AG04449 (cell line): ENCODE measurements around the gene GSTO1.

Source experiments
- CTCF ChIA-PET: fragments of 350-600 bp; formaldehyde crosslinking; extraction: SDS; loops from one replicate; lab custom pipeline; 2021; ENCODE audit warnings: antibody characterized with exemption; lab: Yijun Ruan, JAX
- POLR2A ChIA-PET: fragments of 400-600, 350-600 bp; formaldehyde crosslinking; extraction: SDS; loops from one replicate; lab custom pipeline; 2020; ENCODE audit warnings: antibody characterized with exemption, inconsistent platforms; lab: Yijun Ruan, JAX
- DNase-seq: peaks from one replicate; pipeline ENCODE4 v3.0.0-alpha.2; 2010; ENCODE audit warnings: low read depth, low spot score
- H3K4me3 ChIP-seq: 2 replicates; pipeline ENCODE4 v1.5.1; 2011; ENCODE audit warnings: low read depth, mild to moderate bottlenecking, control low read depth, low read length
- TF ChIP-seq, protein P1 (sequence below): IDR thresholded peaks from one replicate; pipeline ENCODE4 v1.5.1; 2011; ENCODE audit warnings: mild to moderate bottlenecking, moderate library complexity, low read length, control low read depth, inconsistent platforms; ENCODE audit not compliant: insufficient read depth; ENCODE audit errors: missing control alignments

Gene GSTO1

DNA sequence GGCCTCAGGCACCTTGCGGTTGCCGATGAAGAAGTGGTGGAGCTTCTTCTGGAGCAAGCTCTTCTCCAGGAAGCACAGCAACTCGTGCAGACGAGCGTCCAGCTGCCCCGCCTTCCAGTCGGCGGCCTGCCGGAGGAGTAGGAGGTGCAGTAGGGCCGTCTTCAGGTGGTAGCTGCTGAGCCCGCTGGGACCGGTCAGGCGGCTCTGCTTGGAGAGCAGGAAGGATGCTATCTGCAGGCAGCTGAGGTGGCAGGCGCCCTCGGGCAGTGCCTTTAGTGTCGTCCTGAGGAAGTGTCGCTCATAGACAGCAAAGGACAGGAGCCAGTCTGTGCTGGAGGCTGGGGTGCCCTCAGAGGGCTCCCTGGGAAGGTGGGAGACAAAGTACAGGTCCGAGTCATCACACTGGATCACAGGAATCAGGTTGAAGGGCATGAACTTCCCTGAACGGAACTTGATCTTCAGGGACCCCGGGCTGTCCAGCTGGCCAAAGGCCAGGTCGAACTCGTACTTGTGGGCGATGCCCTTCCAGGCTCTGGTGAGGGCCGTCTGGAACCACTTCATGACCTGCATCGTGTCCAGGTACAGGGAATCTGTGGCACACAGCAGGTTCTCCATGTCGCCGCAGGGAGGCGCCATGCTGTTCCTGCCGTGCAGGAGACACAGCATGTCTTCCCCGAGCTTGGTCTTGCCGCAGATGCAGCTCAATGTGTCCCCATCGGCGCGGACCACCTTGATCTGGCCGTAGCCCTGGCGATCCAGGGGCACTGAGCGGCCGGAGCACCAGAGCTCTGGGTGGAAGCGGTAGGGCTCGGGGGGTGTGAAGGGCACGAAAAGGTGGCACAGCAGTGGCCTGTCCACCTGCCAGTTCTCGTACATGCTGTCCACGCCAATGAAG lies 60.1 kb downstream of the GSTO1 start:
- TF ChIP-seq, protein P1, sequence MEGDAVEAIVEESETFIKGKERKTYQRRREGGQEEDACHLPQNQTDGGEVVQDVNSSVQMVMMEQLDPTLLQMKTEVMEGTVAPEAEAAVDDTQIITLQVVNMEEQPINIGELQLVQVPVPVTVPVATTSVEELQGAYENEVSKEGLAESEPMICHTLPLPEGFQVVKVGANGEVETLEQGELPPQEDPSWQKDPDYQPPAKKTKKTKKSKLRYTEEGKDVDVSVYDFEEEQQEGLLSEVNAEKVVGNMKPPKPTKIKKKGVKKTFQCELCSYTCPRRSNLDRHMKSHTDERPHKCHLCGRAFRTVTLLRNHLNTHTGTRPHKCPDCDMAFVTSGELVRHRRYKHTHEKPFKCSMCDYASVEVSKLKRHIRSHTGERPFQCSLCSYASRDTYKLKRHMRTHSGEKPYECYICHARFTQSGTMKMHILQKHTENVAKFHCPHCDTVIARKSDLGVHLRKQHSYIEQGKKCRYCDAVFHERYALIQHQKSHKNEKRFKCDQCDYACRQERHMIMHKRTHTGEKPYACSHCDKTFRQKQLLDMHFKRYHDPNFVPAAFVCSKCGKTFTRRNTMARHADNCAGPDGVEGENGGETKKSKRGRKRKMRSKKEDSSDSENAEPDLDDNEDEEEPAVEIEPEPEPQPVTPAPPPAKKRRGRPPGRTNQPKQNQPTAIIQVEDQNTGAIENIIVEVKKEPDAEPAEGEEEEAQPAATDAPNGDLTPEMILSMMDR, result no peak
- ChIA-PET CTCF (interaction anchor here (0.9 to 14.8 kb wide), 10 partner anchors 8 to 193 kb away, joined by 3 to 234 read pairs (median 6); partner anchors contain the start of genes CFAP58 and SFR1), POLR2A (interaction anchor here (0.6 to 1.1 kb wide), 2 partner anchors 9 to 22 kb away, joined by 3 read pairs; no protein-coding TSS in a partner anchor)
- no peak overlapping the region for H3K4me3 ChIP-seq
- DNase-seq, result no peak

DNA sequence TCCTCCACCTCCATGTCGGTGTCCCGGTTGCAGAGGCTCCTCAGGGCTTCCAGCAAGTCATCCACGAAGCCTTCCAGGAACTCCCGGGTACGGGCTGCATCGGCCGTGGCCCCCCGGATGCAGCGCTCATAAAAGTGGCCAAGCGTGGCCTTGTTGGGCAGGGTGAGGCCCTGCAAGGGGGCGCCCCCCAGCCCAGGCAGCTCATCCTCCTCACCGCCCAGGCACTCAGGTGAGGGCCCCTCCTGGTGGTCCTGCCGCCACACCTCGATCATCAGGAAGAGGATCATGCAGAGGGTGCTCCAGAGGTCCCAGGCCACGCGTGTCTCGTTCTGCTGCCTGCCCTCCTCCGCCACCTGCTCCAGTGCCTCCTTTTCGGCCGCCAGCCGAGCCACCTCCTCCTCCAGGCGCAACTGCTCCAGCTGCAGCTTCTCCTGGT lies 60.8 kb downstream of the GSTO1 start:
- no peak overlapping the region for H3K4me3 ChIP-seq
- POLR2A ChIA-PET, result interaction anchor here (1.1 kb wide), 1 partner anchor 21 kb away, joined by 3 read pairs; no protein-coding TSS in a partner anchor
- TF ChIP-seq, protein P1, result no peak
- CTCF ChIA-PET, result interaction anchor here (0.9 to 14.8 kb wide), 5 partner anchors 10 to 40 kb away, joined by 3 to 122 read pairs (median 6); no protein-coding TSS in a partner anchor
- DNase-seq, result no peak

DNA sequence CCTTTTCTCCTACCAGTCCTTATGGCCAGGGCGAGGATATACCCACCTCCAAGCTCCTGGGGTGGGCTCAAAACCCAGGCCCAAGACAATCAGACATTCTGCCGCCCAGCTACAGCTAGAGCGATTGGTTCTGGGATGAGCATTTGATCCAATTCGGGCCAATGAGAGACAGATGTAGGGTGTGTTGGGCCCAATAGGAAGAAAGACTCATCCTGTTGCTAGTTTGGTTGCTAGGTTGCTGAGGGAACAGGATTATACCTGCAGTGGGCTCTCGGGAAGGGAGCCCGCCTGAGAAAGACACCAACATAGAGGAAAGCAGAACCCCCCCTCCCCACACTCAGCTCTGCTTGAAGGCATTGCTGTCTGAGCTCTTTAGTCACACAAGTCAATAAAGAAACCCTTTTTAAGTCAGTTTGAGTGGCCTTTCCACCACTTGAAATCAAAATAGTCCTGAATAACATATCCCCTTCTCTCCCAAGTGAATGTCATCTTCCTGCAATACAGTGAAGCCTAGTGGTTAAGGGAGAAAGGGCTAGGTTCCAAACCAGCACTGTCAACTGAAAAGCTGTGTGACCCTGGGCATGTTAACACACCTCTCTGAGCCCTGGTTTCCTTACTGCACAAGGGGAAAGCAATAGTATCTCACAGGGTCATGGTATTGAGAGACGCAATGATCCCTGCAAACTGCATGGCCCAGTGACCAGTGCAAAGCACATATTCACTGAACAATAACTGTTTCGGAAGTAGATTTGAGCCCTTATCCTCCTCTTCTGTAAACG lies 61.8 kb downstream of the GSTO1 start:
- no peak overlapping the region for H3K4me3 ChIP-seq
- ChIA-PET CTCF (interaction anchor here (0.9 to 14.8 kb wide), 10 partner anchors 10 to 42 kb away, joined by 3 to 122 read pairs (median 6); no protein-coding TSS in a partner anchor), POLR2A (interaction anchor here (0.7 to 1.0 kb wide), 4 partner anchors 9 to 16 kb away, joined by 3 to 5 read pairs (median 4); no protein-coding TSS in a partner anchor)
- no peak for DNase-seq
- TF ChIP-seq, protein P1, result no peak
